KBM-7 (cell line): ENCODE measurements around the gene PODN.

ENCODE experiments used
- DNase-seq: peaks from one replicate; pipeline ENCODE4 v3.0.0-alpha.2; 2015
- in situ Hi-C: fragments of 300-500 bp; cut with MboI; formaldehyde crosslinking; loops from 2 replicates; pipeline ENCODE4 v1.14.3; 2020; ENCODE audit warnings: low sequenced_read_pairs, low pct_unique_long_range_greater_than_20kb, mixed read lengths

The PODN gene

GRCh38 chr1:53108646-53109580 lies 46.9 kb downstream of the PODN start:
- in situ Hi-C loops = no loop called here

GRCh38 chr1:53110370-53111072 lies 48.5 kb downstream of the PODN start:
- in situ Hi-C loops = no loop called here
- DNase-seq = peak; percentile 68

More at GRCh38 chr1:53108646-53109580, 46.9 kb downstream of the PODN start:
- no peak for DNase-seq

- in situ Hi-C loops = no loop called here
- no peak for DNase-seq
Observed at GRCh38 chr1:53111073-53111556, 49.1 kb downstream of the PODN start.

- no peak for DNase-seq
- in situ Hi-C loops = no loop called here
Observed at GRCh38 chr1:53111693-53112092, 49.7 kb downstream of the PODN start.

- in situ Hi-C loops = no loop called here
- no peak for DNase-seq
Observed at GRCh38 chr1:53112271-53112774, 50.3 kb downstream of the PODN start.

GRCh38 chr1:53112861-53113260 lies 50.8 kb downstream of the PODN start:
- in situ Hi-C loops = no loop called here
- no peak for DNase-seq

- in situ Hi-C loops = no loop called here
- DNase-seq = no peak
Observed at GRCh38 chr1:53114090-53114489, 52.1 kb downstream of the PODN start.

GRCh38 chr1:53114581-53115400 lies 52.8 kb downstream of the PODN start:
- in situ Hi-C loops = no loop called here
- DNase-seq = no peak

- in situ Hi-C loops = no loop called here
- no peak for DNase-seq
Observed at GRCh38 chr1:53115403-53116306, 53.6 kb downstream of the PODN start.

GRCh38 chr1:53116307-53116810 lies 54.3 kb downstream of the PODN start:
- DNase-seq = no peak
- in situ Hi-C loops = no loop called here

- DNase-seq = no peak
- in situ Hi-C loops = no loop called here
Observed at GRCh38 chr1:53116933-53117600, 55.1 kb downstream of the PODN start.

- DNase-seq = no peak
- in situ Hi-C loops = no loop called here
Observed at GRCh38 chr1:53117836-53118235, 55.8 kb downstream of the PODN start.

GRCh38 chr1:53120659-53121058 lies 58.6 kb downstream of the PODN start:
- DNase-seq = no peak
- in situ Hi-C loops = no loop called here

GRCh38 chr1:53121319-53122172 lies 59.5 kb downstream of the PODN start:
- DNase-seq = no peak
- in situ Hi-C loops = no loop called here

GRCh38 chr1:53122201-53122885 lies 60.3 kb downstream of the PODN start:
- no peak for DNase-seq
- in situ Hi-C loops = no loop called here

GRCh38 chr1:53122961-53123413 lies 61.0 kb downstream of the PODN start:
- in situ Hi-C loops = no loop called here
- no peak for DNase-seq
